ENCODE results near the gene MKI67. TPM values are rescaled to one million over a fixed set of nuclear protein-coding genes. Genes with fewer than 3 reads are reported as not detected.

The MKI67 gene
- total and polyA plus RNA-seq, 2 donors (not counting 3 experiments of a cell fraction or from before 2014, with no cell fraction given): 16.2 to 125 TPM

GRCh38 chr10:128072046-128072445 lies 54.2 kb downstream of the MKI67 start:
- TF ChIP-seq JUN (IDR thresholded peaks at IDR 0.05; ENCODE audit: borderline replicate concordance, insufficient read depth, insufficient read length, low read depth) (no peak), EZH2 (IDR thresholded peaks at IDR 0.05; ENCODE audit: borderline replicate concordance, low read depth, low read length, severe bottlenecking) (no peak), MAX (IDR thresholded peaks at IDR 0.05; ENCODE audit: insufficient read depth, insufficient read length) (no peak), FOS (IDR thresholded peaks at IDR 0.05; ENCODE audit: borderline replicate concordance, insufficient read depth, low read length) (no peak), POLR2AphosphoS5 (IDR thresholded peaks at IDR 0.05; ENCODE audit: insufficient read depth, low read depth, low read length) (no peak), POLR2A (IDR thresholded peaks at IDR 0.05; ENCODE audit: low read depth, low read length) (no peak), MYC (IDR thresholded peaks at IDR 0.05; ENCODE audit: low read depth, low read length) (no peak), GATA2 (IDR thresholded peaks at IDR 0.05; ENCODE audit: insufficient read depth, insufficient read length, low read depth, low read length) (no peak), CTCF (IDR thresholded peaks at IDR 0.05; ENCODE audit: extremely low read depth in 1 of 2, insufficient read depth in 1 of 2, low read depth in 1 of 2, low read length in 2 of 2) (no peak)
- no peaks in the 10 kb centered on the region for H3K79me2 ChIP-seq (ENCODE audit: control insufficient read depth, insufficient read depth, low read length)
- ChIA-PET POLR2A (no interaction called here), CTCF (interaction anchor here (1.3 to 4.3 kb wide), 3 partner anchors 9 to 202 kb away, joined by 3 to 108 read pairs (median 8); partner anchors contain the start of gene PTPRE)
- H2AFZ ChIP-seq (ENCODE audit: low read depth, low read length): no peak overlapping the region
- no peaks in the 10 kb centered on the region for H4K20me1 ChIP-seq (replicated peaks; ENCODE audit: control insufficient read depth, extremely low read depth, insufficient read depth, low read length)
- DNase-seq (ENCODE audit: low read depth, low spot score): peak; percentile 24
- no TSS peak for BruUV-seq (replicated peaks)
- intact Hi-C loops (cut with micrococcal nuclease): no loop called here
- no peak overlapping the region for H3K27ac ChIP-seq (ENCODE audit: insufficient read depth, low read depth, low read length)
- H3K9me1 ChIP-seq (replicated peaks; ENCODE audit: control insufficient read depth, extremely low read depth, insufficient read depth, low read length): no peaks in the 10 kb centered on the region
- peaks cover 2% of the 10 kb centered on the region for H3K4me1 ChIP-seq (ENCODE audit: control insufficient read depth, extremely low read depth, insufficient read depth, low read length)
- FAIRE-seq: peak; percentile 77
- no peak overlapping the region for H3K9ac ChIP-seq (replicated peaks; ENCODE audit: extremely low read depth, insufficient read depth, low read length)
- H3K4me2 ChIP-seq (ENCODE audit: insufficient read depth, low read length): no peak overlapping the region
- dilution Hi-C loops (cut with MboI; ENCODE audit: extremely low pct_ligation_motif_present, low sequenced_read_pairs): no loop called here
- H3K9me3 ChIP-seq (replicated peaks; ENCODE audit: control insufficient read depth, insufficient read depth, low read length): no peaks in the 10 kb centered on the region
- peaks cover 28 to 70% of the 10 kb centered on the region in 2 experiments for H3K36me3 ChIP-seq (ENCODE audit: control insufficient read depth in 2 of 2, extremely low read depth in 1 of 2, insufficient read depth in 2 of 2, low read length in 2 of 2)
- no peaks in the 10 kb centered on the region for H3K27me3 ChIP-seq (ENCODE audit: control insufficient read depth in 2 of 2, insufficient read depth in 2 of 2, low read length in 2 of 2)
- H3K4me3 ChIP-seq (replicated peaks in 1 of 3; ENCODE audit: insufficient read depth in 1 of 3, low read depth in 1 of 3, low read length in 3 of 3): no peak overlapping the region
